Measurements from ENCODE around the gene MAU2.
"Not testable (repeated sequence)": the region's sequence is repeated elsewhere in the genome, so short reads cannot be mapped to it uniquely, and the experiment has no call there.

MAU2 gene

GRCh38 chr19:19381007-19381926 lies 60.6 kb downstream of the MAU2 start:
- DNase-seq (ENCODE audit: insufficient read length, low spot score): no peak
- no peak for FAIRE-seq

GRCh38 chr19:19382118-19382517 lies 61.5 kb downstream of the MAU2 start:
- DNase-seq (ENCODE audit: insufficient read length, low spot score): no peak
- no peak for FAIRE-seq

GRCh38 chr19:19384486-19384885 lies 63.9 kb downstream of the MAU2 start:
- no peak for FAIRE-seq
- no peak for DNase-seq (ENCODE audit: insufficient read length, low spot score)

GRCh38 chr19:19385131-19385895 lies 64.7 kb downstream of the MAU2 start:
- FAIRE-seq (peak; percentile 98), DNase-seq (ENCODE audit: insufficient read length, low spot score) (peak; percentile 93)

- DNase-seq (ENCODE audit: insufficient read length, low spot score) (no peak), FAIRE-seq (peak; percentile 62)
Observed at GRCh38 chr19:19385896-19386869, 65.6 kb downstream of the MAU2 start.

- DNase-seq (ENCODE audit: insufficient read length, low spot score) (no peak), FAIRE-seq (no peak)
Observed at GRCh38 chr19:19387108-19387507, 66.5 kb downstream of the MAU2 start.

- FAIRE-seq: no peak
- DNase-seq (ENCODE audit: insufficient read length, low spot score): no peak
Observed at GRCh38 chr19:19388568-19389555, 68.2 kb downstream of the MAU2 start.

GRCh38 chr19:19389683-19390082 lies 69.1 kb downstream of the MAU2 start:
- not testable (repeated sequence) for DNase-seq (ENCODE audit: insufficient read length, low spot score); FAIRE-seq

GRCh38 chr19:19394333-19394732 lies 73.7 kb downstream of the MAU2 start:
- not testable (repeated sequence) for FAIRE-seq; DNase-seq (ENCODE audit: insufficient read length, low spot score)

- no peak for FAIRE-seq
Observed at GRCh38 chr19:19399733-19400433, 79.3 kb downstream of the MAU2 start.

GRCh38 chr19:19402656-19403372 lies 82.2 kb downstream of the MAU2 start:
- FAIRE-seq: no peak

More at GRCh38 chr19:19399733-19400433, 79.3 kb downstream of the MAU2 start:
- DNase-seq (ENCODE audit: insufficient read length, low spot score): no peak

GRCh38 chr19:19403373-19403901 lies 82.8 kb downstream of the MAU2 start:
- FAIRE-seq (no peak), DNase-seq (ENCODE audit: insufficient read length, low spot score) (no peak)

More at GRCh38 chr19:19402656-19403372, 82.2 kb downstream of the MAU2 start:
- DNase-seq (ENCODE audit: insufficient read length, low spot score): no peak

GRCh38 chr19:19404879-19405860 lies 84.5 kb downstream of the MAU2 start, which contains the start of gene GATAD2A:
TSS of gene GATAD2A (plus strand) at chr19:19405675. CDS start at chr19:19465346, 59,671 bp downstream.
- DNase-seq (ENCODE audit: insufficient read length, low spot score) (peak; percentile 86), FAIRE-seq (peak; percentile 77)

GRCh38 chr19:19405971-19406877 lies 85.6 kb downstream of the MAU2 start:
- DNase-seq (ENCODE audit: insufficient read length, low spot score) (no peak), FAIRE-seq (no peak)

GRCh38 chr19:19406878-19407632 lies 86.4 kb downstream of the MAU2 start:
- DNase-seq (ENCODE audit: insufficient read length, low spot score): no peak
- FAIRE-seq: peak; percentile 79
